GM12878 (cell line): ENCODE data around the gene SCARF2. TPM values are rescaled to one million over a fixed set of nuclear protein-coding genes. Genes with fewer than 3 reads are reported as not detected.

Experiments used
- ATAC-seq: fragments of 200-7000 bp; cut with Tn5 transposase; 3 replicates; pipeline ENCODE4 v1.9.1; 2020; ENCODE audit warnings: mild to moderate bottlenecking, moderate library complexity
- BruUV-seq: library from RNA; stranded (reverse); fragments of 400-500 nt; replicated peaks from 2 replicates; lab custom pipeline; 2021; lab: Mats Ljungman, UMichigan
- CTCF ChIA-PET: fragments of 300-600 bp; sonication (Branson Sonifier 250); formaldehyde crosslinking; extraction: SDS; loops from one replicate; lab custom pipeline; 2021; ENCODE audit warnings: inconsistent platforms; lab: Yijun Ruan, JAX
- POLR2A ChIA-PET: fragments of 350-600 bp; formaldehyde crosslinking; extraction: SDS; loops from one replicate; lab custom pipeline; 2021; ENCODE audit warnings: inconsistent platforms; lab: Charles Lee
- RAD21 ChIA-PET: fragments of 300-600 bp; sonication (Branson Sonifier 250); formaldehyde crosslinking; loops from one replicate; lab custom pipeline; 2023; ENCODE audit warnings: antibody characterized with exemption; ENCODE audit not compliant: unreplicated experiment; lab: Charles Lee
- SMC1A ChIA-PET: fragments of 300-600 bp; sonication (Branson Sonifier 250); formaldehyde crosslinking; loops from one replicate; lab custom pipeline; 2023; ENCODE audit not compliant: unreplicated experiment, uncharacterized antibody; lab: Charles Lee
- DNase-seq: peaks from one replicate; pipeline ENCODE4 v3.0.0-alpha.2; 2011; ENCODE audit warnings: low read depth, low spot score
- FAIRE-seq: peaks from 3 replicates; lab custom pipeline; 2011; peaks lifted over from hg19 to GRCh38; lab: Jason Lieb, UNC
- H2AFZ ChIP-seq: 2 replicates; pipeline ENCODE4 v1.6.0; 2011; ENCODE audit warnings: low read depth, low read length, control low read depth; ENCODE audit not compliant: control insufficient read depth
- H3K27ac ChIP-seq: 2 replicates; pipeline ENCODE4 v1.5.1; 2011; ENCODE audit warnings: control low read depth; ENCODE audit not compliant: control insufficient read depth, insufficient read depth
- H3K27me3 ChIP-seq, 2 experiments: replicated peaks in 1 of 2; 2 replicates each; pipeline versions ENCODE4 v1.6.0 to v1.6.1; 2011; ENCODE audit warnings: low read length in 1 of 2; ENCODE audit not compliant: control insufficient read depth in 2 of 2, insufficient read depth in 2 of 2
- H3K36me3 ChIP-seq, 2 experiments: 2 replicates each; pipeline ENCODE4 v1.5.1; 2011; ENCODE audit warnings: low read length in 1 of 2; ENCODE audit not compliant: control insufficient read depth in 2 of 2, insufficient read depth in 2 of 2
- H3K4me1 ChIP-seq: 2 replicates; pipeline ENCODE4 v1.6.1; 2011; ENCODE audit warnings: mild to moderate bottlenecking, low read length, moderate library complexity, mixed read lengths; ENCODE audit not compliant: control insufficient read depth, insufficient read depth
- H3K4me2 ChIP-seq: 2 replicates; pipeline ENCODE4 v1.6.0; 2011; ENCODE audit warnings: control low read depth; ENCODE audit not compliant: control insufficient read depth, insufficient read depth
- H3K4me3 ChIP-seq: fragments of 200-600 bp; sonication (generic); 2 replicates; pipeline ENCODE4 v1.5.1; 2016
- H3K79me2 ChIP-seq: 2 replicates; pipeline ENCODE4 v1.6.0; 2011; ENCODE audit warnings: low read length; ENCODE audit not compliant: control insufficient read depth, insufficient read depth
- H3K9ac ChIP-seq: 2 replicates; pipeline ENCODE4 v1.8.0; 2011; ENCODE audit warnings: low read length, control low read depth, mixed read lengths; ENCODE audit not compliant: control insufficient read depth, insufficient read depth
- H3K9me3 ChIP-seq: replicated peaks from 3 replicates; pipeline ENCODE4 v1.5.1; 2011; ENCODE audit warnings: mild to moderate bottlenecking, low read length; ENCODE audit not compliant: control insufficient read depth, insufficient read depth
- H4K20me1 ChIP-seq: 2 replicates; pipeline ENCODE4 v1.6.0; 2011; ENCODE audit not compliant: control insufficient read depth, insufficient read depth
- CREM ChIP-seq: IDR thresholded peaks from 2 replicates; pipeline ENCODE4 v1.6.1; 2014; ENCODE audit warnings: antibody characterized with exemption, low read depth
- ELK1 ChIP-seq: IDR thresholded peaks from 2 replicates; pipeline ENCODE4 v1.6.1; 2012; ENCODE audit warnings: low read depth, low read length, improper control_type of control experiment
- FOS ChIP-seq: IDR thresholded peaks from 3 replicates; pipeline ENCODE4 v1.6.1; 2011; ENCODE audit warnings: borderline replicate concordance; ENCODE audit not compliant: insufficient read length; ENCODE audit errors: extremely low read depth
- HDAC2 ChIP-seq: fragments of 200-600 bp; sonication (generic); IDR thresholded peaks from 2 replicates; pipeline ENCODE4 v1.6.1; 2017
- NBN ChIP-seq: fragments of 450-650 bp; IDR thresholded peaks from 2 replicates; pipeline ENCODE4 v1.6.1; 2016
- SPI1 ChIP-seq: IDR thresholded peaks from 2 replicates; pipeline ENCODE4 v1.6.1; 2011; ENCODE audit warnings: low read depth, mild to moderate bottlenecking, low read length, moderate library complexity, borderline replicate concordance; ENCODE audit not compliant: insufficient read depth
- TARDBP ChIP-seq: IDR thresholded peaks from 2 replicates; pipeline ENCODE4 v1.6.1; 2016; ENCODE audit warnings: borderline replicate concordance
- ZBTB11 ChIP-seq: fragments of 450-650 bp; formaldehyde crosslinking; IDR thresholded peaks from 2 replicates; pipeline ENCODE4 v1.5.0; 2022; ENCODE audit warnings: mild to moderate bottlenecking, missing genetic modification characterization
- WGBS: methylation state at CpG from one replicate; pipeline ENCODE4 v1.1.6; 2016; ENCODE audit warnings: low lambda C conversion rate; ENCODE audit not compliant: insufficient replicate concordance, insufficient coverage; ENCODE audit errors: missing lambda C conversion rate; 5-methylcytosine and 5-hydroxymethylcytosine counted together
- in situ Hi-C: fragments of 300-500 bp; cut with MboI; formaldehyde crosslinking; loops from 9 replicates; pipeline ENCODE4 v1.14.3; 2018; ENCODE audit warnings: mixed read lengths
- intact Hi-C: fragments of 100-400 bp; cut with micrococcal nuclease; formaldehyde crosslinking; loops from one replicate; pipeline ENCODE4 v1.14.2; 2022; ENCODE audit not compliant: unreplicated experiment
- polyA plus RNA-seq, 11 experiments: library from polyadenylated mRNA; depleted of rRNA in 4 of 11; unstranded in 6 of 11; stranded (reverse) in 5 of 11; fragments of >200 nt; fragmentation: Nextera tagmentation in 4 of 11; fragmentation: Illumina TruSeq in 1 of 11; extraction: Ambion mirVana in 4 of 11; extraction: Trizol in 1 of 11; gene quantifications; 1 replicate in 1 of 11; 2 replicates in 10 of 11; pipeline versions ENCODE4 v1.2.1 to v1.2.3, GENCODE V29; 2011 to 2016; ENCODE audit warnings: inconsistent platforms in 2 of 11, missing spikeins in 2 of 11, low read depth in 1 of 11
- total RNA-seq, 4 experiments: library from RNA; depleted of rRNA in 3 of 4; stranded (reverse); fragments of >200 nt in 3 of 4; fragmentation: Illumina TruSeq in 1 of 4; extraction: Trizol in 1 of 4; gene quantifications; 2 replicates each; pipeline versions ENCODE4 v1.2.1 to v1.2.3, GENCODE V29; 2013 to 2021
- TF ChIP-seq, protein P1 (sequence below): fragments of 450-650 bp; IDR thresholded peaks from 2 replicates; pipeline ENCODE4 v1.6.1; 2018; ENCODE audit warnings: mild to moderate bottlenecking, low read depth, moderate library complexity; ENCODE audit not compliant: partially characterized antibody
- TF ChIP-seq, protein P2 (sequence below): fragments of 450-650 bp; formaldehyde crosslinking; IDR thresholded peaks from 2 replicates; pipeline ENCODE4 v1.4.0; 2020; ENCODE audit warnings: mild to moderate bottlenecking, moderate library complexity
- TF ChIP-seq, protein P3 (sequence below): fragments of 450-650 bp; conservative IDR thresholded peaks from 2 replicates; pipeline ENCODE4 v1.6.1; 2017; ENCODE audit warnings: mild to moderate bottlenecking, moderate library complexity

Gene SCARF2
- total and polyA plus RNA-seq, 10 of the 15 experiments (the other 5 are each of a cell fraction or from before 2014, with no cell fraction given), result 0.01 to 0.74 (median 0.17) TPM; not detected in 5

- intact Hi-C loops (no loop called here), in situ Hi-C loops (no loop called here)
- FAIRE-seq (no peak), DNase-seq (no peak), ATAC-seq (no peak)
- Histone ChIP-seq H3K36me3 (no peaks in the 10 kb centered on the region; a peak in 2 of 4 replicates), H3K27ac (no peak overlapping the region), H3K4me3 (no peak overlapping the region), H2AFZ (no peak overlapping the region), H4K20me1 (no peaks in the 10 kb centered on the region; the same call in 1 of the 2 replicates), H3K79me2 (no peaks in the 10 kb centered on the region), H3K9me3 (no peaks in the 10 kb centered on the region), H3K4me1 (no peaks in the 10 kb centered on the region; the same call in 1 of the 2 replicates), H3K4me2 (no peak overlapping the region), H3K9ac (no peak overlapping the region), H3K27me3 (no peaks in the 10 kb centered on the region)
- SMC1A ChIA-PET, result no interaction called here
- WGBS, result 94% methylated on average over 2 of the region's 2 CpGs
- CTCF ChIA-PET, result no interaction called here
- POLR2A ChIA-PET, result no interaction called here
- RAD21 ChIA-PET, result no interaction called here
- no TSS peak for BruUV-seq
- TF ChIP-seq, protein P1, sequence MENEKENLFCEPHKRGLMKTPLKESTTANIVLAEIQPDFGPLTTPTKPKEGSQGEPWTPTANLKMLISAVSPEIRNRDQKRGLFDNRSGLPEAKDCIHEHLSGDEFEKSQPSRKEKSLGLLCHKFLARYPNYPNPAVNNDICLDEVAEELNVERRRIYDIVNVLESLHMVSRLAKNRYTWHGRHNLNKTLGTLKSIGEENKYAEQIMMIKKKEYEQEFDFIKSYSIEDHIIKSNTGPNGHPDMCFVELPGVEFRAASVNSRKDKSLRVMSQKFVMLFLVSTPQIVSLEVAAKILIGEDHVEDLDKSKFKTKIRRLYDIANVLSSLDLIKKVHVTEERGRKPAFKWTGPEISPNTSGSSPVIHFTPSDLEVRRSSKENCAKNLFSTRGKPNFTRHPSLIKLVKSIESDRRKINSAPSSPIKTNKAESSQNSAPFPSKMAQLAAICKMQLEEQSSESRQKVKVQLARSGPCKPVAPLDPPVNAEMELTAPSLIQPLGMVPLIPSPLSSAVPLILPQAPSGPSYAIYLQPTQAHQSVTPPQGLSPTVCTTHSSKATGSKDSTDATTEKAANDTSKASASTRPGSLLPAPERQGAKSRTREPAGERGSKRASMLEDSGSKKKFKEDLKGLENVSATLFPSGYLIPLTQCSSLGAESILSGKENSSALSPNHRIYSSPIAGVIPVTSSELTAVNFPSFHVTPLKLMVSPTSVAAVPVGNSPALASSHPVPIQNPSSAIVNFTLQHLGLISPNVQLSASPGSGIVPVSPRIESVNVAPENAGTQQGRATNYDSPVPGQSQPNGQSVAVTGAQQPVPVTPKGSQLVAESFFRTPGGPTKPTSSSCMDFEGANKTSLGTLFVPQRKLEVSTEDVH, result no peak
- TF ChIP-seq, protein P2, sequence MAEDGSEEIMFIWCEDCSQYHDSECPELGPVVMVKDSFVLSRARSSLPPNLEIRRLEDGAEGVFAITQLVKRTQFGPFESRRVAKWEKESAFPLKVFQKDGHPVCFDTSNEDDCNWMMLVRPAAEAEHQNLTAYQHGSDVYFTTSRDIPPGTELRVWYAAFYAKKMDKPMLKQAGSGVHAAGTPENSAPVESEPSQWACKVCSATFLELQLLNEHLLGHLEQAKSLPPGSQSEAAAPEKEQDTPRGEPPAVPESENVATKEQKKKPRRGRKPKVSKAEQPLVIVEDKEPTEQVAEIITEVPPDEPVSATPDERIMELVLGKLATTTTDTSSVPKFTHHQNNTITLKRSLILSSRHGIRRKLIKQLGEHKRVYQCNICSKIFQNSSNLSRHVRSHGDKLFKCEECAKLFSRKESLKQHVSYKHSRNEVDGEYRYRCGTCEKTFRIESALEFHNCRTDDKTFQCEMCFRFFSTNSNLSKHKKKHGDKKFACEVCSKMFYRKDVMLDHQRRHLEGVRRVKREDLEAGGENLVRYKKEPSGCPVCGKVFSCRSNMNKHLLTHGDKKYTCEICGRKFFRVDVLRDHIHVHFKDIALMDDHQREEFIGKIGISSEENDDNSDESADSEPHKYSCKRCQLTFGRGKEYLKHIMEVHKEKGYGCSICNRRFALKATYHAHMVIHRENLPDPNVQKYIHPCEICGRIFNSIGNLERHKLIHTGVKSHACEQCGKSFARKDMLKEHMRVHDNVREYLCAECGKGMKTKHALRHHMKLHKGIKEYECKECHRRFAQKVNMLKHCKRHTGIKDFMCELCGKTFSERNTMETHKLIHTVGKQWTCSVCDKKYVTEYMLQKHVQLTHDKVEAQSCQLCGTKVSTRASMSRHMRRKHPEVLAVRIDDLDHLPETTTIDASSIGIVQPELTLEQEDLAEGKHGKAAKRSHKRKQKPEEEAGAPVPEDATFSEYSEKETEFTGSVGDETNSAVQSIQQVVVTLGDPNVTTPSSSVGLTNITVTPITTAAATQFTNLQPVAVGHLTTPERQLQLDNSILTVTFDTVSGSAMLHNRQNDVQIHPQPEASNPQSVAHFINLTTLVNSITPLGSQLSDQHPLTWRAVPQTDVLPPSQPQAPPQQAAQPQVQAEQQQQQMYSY, result no peak
- TF ChIP-seq SPI1, result no peak
- TF ChIP-seq TARDBP, result no peak
- TF ChIP-seq ZBTB11, result no peak
- TF ChIP-seq HDAC2, result no peak
- TF ChIP-seq, protein P3, sequence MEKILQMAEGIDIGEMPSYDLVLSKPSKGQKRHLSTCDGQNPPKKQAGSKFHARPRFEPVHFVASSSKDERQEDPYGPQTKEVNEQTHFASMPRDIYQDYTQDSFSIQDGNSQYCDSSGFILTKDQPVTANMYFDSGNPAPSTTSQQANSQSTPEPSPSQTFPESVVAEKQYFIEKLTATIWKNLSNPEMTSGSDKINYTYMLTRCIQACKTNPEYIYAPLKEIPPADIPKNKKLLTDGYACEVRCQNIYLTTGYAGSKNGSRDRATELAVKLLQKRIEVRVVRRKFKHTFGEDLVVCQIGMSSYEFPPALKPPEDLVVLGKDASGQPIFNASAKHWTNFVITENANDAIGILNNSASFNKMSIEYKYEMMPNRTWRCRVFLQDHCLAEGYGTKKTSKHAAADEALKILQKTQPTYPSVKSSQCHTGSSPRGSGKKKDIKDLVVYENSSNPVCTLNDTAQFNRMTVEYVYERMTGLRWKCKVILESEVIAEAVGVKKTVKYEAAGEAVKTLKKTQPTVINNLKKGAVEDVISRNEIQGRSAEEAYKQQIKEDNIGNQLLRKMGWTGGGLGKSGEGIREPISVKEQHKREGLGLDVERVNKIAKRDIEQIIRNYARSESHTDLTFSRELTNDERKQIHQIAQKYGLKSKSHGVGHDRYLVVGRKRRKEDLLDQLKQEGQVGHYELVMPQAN, result no peak
- TF ChIP-seq FOS, result no peak
- TF ChIP-seq CREM, result no peak
- TF ChIP-seq ELK1, result no peak
- TF ChIP-seq NBN, result no peak
These were observed 48.6 kb upstream of the SCARF2 start for GRCh38 chr22:20486229-20486628.
